ENCODE measurements around the gene ZKSCAN1. TPM values are rescaled to one million over a fixed set of nuclear protein-coding genes. Genes with fewer than 3 reads are reported as not detected.
"Not testable (repeated sequence)": the region's sequence is repeated elsewhere in the genome, so short reads cannot be mapped to it uniquely, and the experiment has no call there.

The ZKSCAN1 gene
- total RNA-seq: 36.6 TPM

- peak in 1 of 2 donors; percentile 91 for DNase-seq (ENCODE audit: extremely low spot score in 2 of 2)
- peak; percentile 81 to 91 for TF ChIP-seq POLR2AphosphoS5 (IDR thresholded peaks at IDR 0.05; ENCODE audit: insufficient read depth in 1 of 2, low read depth in 1 of 2)
- peak in 1 of 2 donors; percentile 77 for TF ChIP-seq POLR2A (IDR thresholded peaks at IDR 0.05)
- no peak for TF ChIP-seq CTCF (IDR thresholded peaks at IDR 0.05)
- Histone ChIP-seq H3K4me3 (peak within 1 kb of the TSS; percentile 95 to 98), H3K4me1 (peaks cover 33% of the 10 kb centered on the region), H3K36me3 (no peaks in the 10 kb centered on the region), H3K27ac (peak within 1 kb of the TSS; percentile 98), H3K27me3 (no peaks in the 10 kb centered on the region), H3K9me3 (no peaks in the 10 kb centered on the region)
- intact Hi-C loops (cut with DNase I): loop anchor here (1.0 kb wide), 1 partner anchor 34 kb away; the partner anchor contains the start of gene ZSCAN21
Observed at GRCh38 chr7:100015232-100016214, at the start of gene ZKSCAN1. TSS of gene ZKSCAN1 (plus strand) at chr7:100015596. CDS start at chr7:100023507, 7,911 bp downstream.

- TF ChIP-seq POLR2A (IDR thresholded peaks at IDR 0.05) (no peak), CTCF (IDR thresholded peaks at IDR 0.05) (no peak), POLR2AphosphoS5 (IDR thresholded peaks at IDR 0.05; ENCODE audit: insufficient read depth in 1 of 2, low read depth in 1 of 2) (no peak)
- DNase-seq (ENCODE audit: extremely low spot score in 2 of 2): no peak
- no peaks in the 10 kb centered on the region for H3K9me3 ChIP-seq
- no peaks in the 10 kb centered on the region for H3K36me3 ChIP-seq
- no peaks in the 10 kb centered on the region for H3K4me1 ChIP-seq
- no peak overlapping the region for H3K4me3 ChIP-seq
- no peak overlapping the region for H3K27ac ChIP-seq
- intact Hi-C loops (cut with DNase I): no loop called here
- H3K27me3 ChIP-seq: no peaks in the 10 kb centered on the region
Observed at GRCh38 chr7:99969298-99969697, 46.1 kb upstream of the ZKSCAN1 start.

GRCh38 chr7:99969813-99970212 is 45.6 kb upstream of the ZKSCAN1 start:
- H3K9me3 ChIP-seq; H3K4me3 ChIP-seq; DNase-seq (ENCODE audit: extremely low spot score in 2 of 2); H3K27ac ChIP-seq; H3K27me3 ChIP-seq; H3K4me1 ChIP-seq; intact Hi-C loops (cut with DNase I); H3K36me3 ChIP-seq: not testable (repeated sequence)

GRCh38 chr7:99971242-99971641 is 44.2 kb upstream of the ZKSCAN1 start:
- Histone ChIP-seq H3K27me3 (no peaks in the 10 kb centered on the region), H3K4me3 (no peak overlapping the region), H3K9me3 (no peaks in the 10 kb centered on the region), H3K36me3 (no peaks in the 10 kb centered on the region), H3K4me1 (no peaks in the 10 kb centered on the region), H3K27ac (no peak overlapping the region)
- DNase-seq (ENCODE audit: extremely low spot score in 2 of 2): no peak
- intact Hi-C loops (cut with DNase I): no loop called here
- TF ChIP-seq POLR2A (IDR thresholded peaks at IDR 0.05) (no peak), CTCF (IDR thresholded peaks at IDR 0.05) (no peak), POLR2AphosphoS5 (IDR thresholded peaks at IDR 0.05; ENCODE audit: insufficient read depth in 1 of 2, low read depth in 1 of 2) (no peak)

- H3K4me3 ChIP-seq; intact Hi-C loops (cut with DNase I): not testable (repeated sequence)
Observed at GRCh38 chr7:99973817-99974216, 41.6 kb upstream of the ZKSCAN1 start.

GRCh38 chr7:99974681-99975080 is 40.7 kb upstream of the ZKSCAN1 start:
- intact Hi-C loops (cut with DNase I): no loop called here
- DNase-seq (ENCODE audit: extremely low spot score in 2 of 2): no peak
- H3K27ac ChIP-seq: no peak overlapping the region
- no peak overlapping the region for H3K4me3 ChIP-seq
- TF ChIP-seq CTCF (IDR thresholded peaks at IDR 0.05): no peak
- no peak for TF ChIP-seq POLR2AphosphoS5 (IDR thresholded peaks at IDR 0.05; ENCODE audit: insufficient read depth in 1 of 2, low read depth in 1 of 2)
- no peak for TF ChIP-seq POLR2A (IDR thresholded peaks at IDR 0.05)
- no peaks in the 10 kb centered on the region for H3K36me3 ChIP-seq
- no peaks in the 10 kb centered on the region for H3K9me3 ChIP-seq
- no peaks in the 10 kb centered on the region for H3K27me3 ChIP-seq
- no peaks in the 10 kb centered on the region for H3K4me1 ChIP-seq

More at GRCh38 chr7:99973817-99974216, 41.6 kb upstream of the ZKSCAN1 start:
- not testable (repeated sequence) for H3K27ac ChIP-seq; H3K4me1 ChIP-seq; H3K36me3 ChIP-seq; DNase-seq (ENCODE audit: extremely low spot score in 2 of 2); H3K27me3 ChIP-seq; H3K9me3 ChIP-seq
